ENCODE results near the gene TMC2.

The TMC2 gene

GRCh38 chr20:2564406-2564805 lies 28.0 kb downstream of the TMC2 start:
- no peak for DNase-seq (ENCODE audit: low read depth in 1 of 2, low spot score in 1 of 2)
- TF ChIP-seq POLR2AphosphoS5 (IDR thresholded peaks at IDR 0.05; ENCODE audit: low read depth) (no peak), SPI1 (IDR thresholded peaks at IDR 0.05; ENCODE audit: borderline replicate concordance, low read depth) (no peak), REST (IDR thresholded peaks at IDR 0.05; ENCODE audit: insufficient replicate concordance, low read depth) (no peak), CTCF (IDR thresholded peaks at IDR 0.05; ENCODE audit: insufficient read depth, low read length) (no peak), GABPA (IDR thresholded peaks at IDR 0.05; ENCODE audit: low read depth) (no peak)
- Histone ChIP-seq H3K4me3 (replicated peaks; ENCODE audit: insufficient read depth, low read length) (no peak overlapping the region), H3K27ac (replicated peaks) (no peak overlapping the region), H3K27me3 (ENCODE audit: insufficient read depth, poor library complexity, severe bottlenecking) (peaks cover 10% of the 10 kb centered on the region)

GRCh38 chr20:2575682-2576081 lies 39.3 kb downstream of the TMC2 start:
- no peak for DNase-seq (ENCODE audit: low read depth in 1 of 2, low spot score in 1 of 2)
- H3K4me3 ChIP-seq (replicated peaks; ENCODE audit: insufficient read depth, low read length) = no peak overlapping the region
- H3K27ac ChIP-seq (replicated peaks) = no peak overlapping the region
- TF ChIP-seq CTCF (IDR thresholded peaks at IDR 0.05; ENCODE audit: insufficient read depth, low read length) (no peak), SPI1 (IDR thresholded peaks at IDR 0.05; ENCODE audit: borderline replicate concordance, low read depth) (no peak), POLR2AphosphoS5 (IDR thresholded peaks at IDR 0.05; ENCODE audit: low read depth) (no peak), REST (IDR thresholded peaks at IDR 0.05; ENCODE audit: insufficient replicate concordance, low read depth) (no peak), GABPA (IDR thresholded peaks at IDR 0.05; ENCODE audit: low read depth) (no peak)
- no peaks in the 10 kb centered on the region for H3K27me3 ChIP-seq (ENCODE audit: insufficient read depth, poor library complexity, severe bottlenecking)

GRCh38 chr20:2576317-2576727 lies 39.9 kb downstream of the TMC2 start:
- DNase-seq (ENCODE audit: low read depth in 1 of 2, low spot score in 1 of 2) = no peak
- no peak for TF ChIP-seq SPI1 (IDR thresholded peaks at IDR 0.05; ENCODE audit: borderline replicate concordance, low read depth)
- TF ChIP-seq POLR2AphosphoS5 (IDR thresholded peaks at IDR 0.05; ENCODE audit: low read depth) = no peak
- TF ChIP-seq REST (IDR thresholded peaks at IDR 0.05; ENCODE audit: insufficient replicate concordance, low read depth) = no peak
- TF ChIP-seq CTCF (IDR thresholded peaks at IDR 0.05; ENCODE audit: insufficient read depth, low read length) = no peak
- no peak for TF ChIP-seq GABPA (IDR thresholded peaks at IDR 0.05; ENCODE audit: low read depth)
- Histone ChIP-seq H3K4me3 (replicated peaks; ENCODE audit: insufficient read depth, low read length) (no peak overlapping the region), H3K27me3 (ENCODE audit: insufficient read depth, poor library complexity, severe bottlenecking) (no peaks in the 10 kb centered on the region), H3K27ac (replicated peaks) (no peak overlapping the region)

All from HL-60 (cell line).